Measurements from ENCODE around the gene AP3M1. TPM values are rescaled to one million over a fixed set of nuclear protein-coding genes. Genes with fewer than 3 reads are reported as not detected.

The AP3M1 gene
- total RNA-seq, 2 donors from 2014 or later = 47.2 to 53.5 TPM

GRCh38 chr10:74163319-74164068 lies 12.9 kb upstream of the AP3M1 start:
- 97% methylated on average over 3 of the region's 3 CpGs; no CpG with 5 or more reads in 1 of the 2 experiments for WGBS, 2 experiments (ENCODE audit: insufficient coverage in 1 of 2, insufficient read length in 1 of 2)
- Histone ChIP-seq H3K27ac (ENCODE audit: low read depth, low read length) (no peak overlapping the region), H3K9me3 (ENCODE audit: control insufficient read depth, low read length) (no peaks in the 10 kb centered on the region), H3K36me3 (ENCODE audit: control insufficient read depth, insufficient read depth, low read length) (no peaks in the 10 kb centered on the region), H3K27me3 (ENCODE audit: control insufficient read depth, insufficient read depth, low read length, poor library complexity, severe bottlenecking) (no peaks in the 10 kb centered on the region), H3K9ac (ENCODE audit: extremely low read depth, low read length, poor library complexity, severe bottlenecking) (no peak overlapping the region), H3K4me3 (ENCODE audit: low read length) (no peak overlapping the region), H3K4me1 (ENCODE audit: control insufficient read depth, insufficient read depth, low read length) (peaks cover 3% of the 10 kb centered on the region)
- Mint-ChIP-seq H3K4me1 (peaks cover 8% of the 10 kb centered on the region), H3K27ac (no peak overlapping the region), H3K9me3 (no peaks in the 10 kb centered on the region), H3K36me3 (ENCODE audit: low read depth) (no peaks in the 10 kb centered on the region), H3K27me3 (ENCODE audit: insufficient read depth) (no peaks in the 10 kb centered on the region), H3K4me3 (no peak overlapping the region)
- no peak for TF ChIP-seq CTCF (conservative IDR thresholded peaks at IDR 0.05)
- no peak for DNase-seq

GRCh38 chr10:74160013-74160412 lies 9.4 kb upstream of the AP3M1 start:
- Mint-ChIP-seq H3K4me1 (peaks cover 6% of the 10 kb centered on the region), H3K9me3 (no peaks in the 10 kb centered on the region), H3K27me3 (ENCODE audit: insufficient read depth) (no peaks in the 10 kb centered on the region), H3K27ac (no peak overlapping the region), H3K36me3 (ENCODE audit: low read depth) (no peaks in the 10 kb centered on the region), H3K4me3 (no peak overlapping the region)
- WGBS, 2 experiments (ENCODE audit: insufficient coverage in 1 of 2, insufficient read length in 1 of 2) = 98 to 100% methylated on average over 3 of the region's 3 CpGs
- Histone ChIP-seq H3K4me1 (ENCODE audit: control insufficient read depth, insufficient read depth, low read length) (peaks cover 3% of the 10 kb centered on the region), H3K27ac (ENCODE audit: low read depth, low read length) (no peak overlapping the region), H3K4me3 (ENCODE audit: low read length) (no peak overlapping the region), H3K27me3 (ENCODE audit: control insufficient read depth, insufficient read depth, low read length, poor library complexity, severe bottlenecking) (no peaks in the 10 kb centered on the region), H3K36me3 (ENCODE audit: control insufficient read depth, insufficient read depth, low read length) (no peaks in the 10 kb centered on the region), H3K9ac (ENCODE audit: extremely low read depth, low read length, poor library complexity, severe bottlenecking) (no peak overlapping the region), H3K9me3 (ENCODE audit: control insufficient read depth, low read length) (no peaks in the 10 kb centered on the region)
- DNase-seq = no peak
- TF ChIP-seq CTCF (conservative IDR thresholded peaks at IDR 0.05) = no peak

DNA sequence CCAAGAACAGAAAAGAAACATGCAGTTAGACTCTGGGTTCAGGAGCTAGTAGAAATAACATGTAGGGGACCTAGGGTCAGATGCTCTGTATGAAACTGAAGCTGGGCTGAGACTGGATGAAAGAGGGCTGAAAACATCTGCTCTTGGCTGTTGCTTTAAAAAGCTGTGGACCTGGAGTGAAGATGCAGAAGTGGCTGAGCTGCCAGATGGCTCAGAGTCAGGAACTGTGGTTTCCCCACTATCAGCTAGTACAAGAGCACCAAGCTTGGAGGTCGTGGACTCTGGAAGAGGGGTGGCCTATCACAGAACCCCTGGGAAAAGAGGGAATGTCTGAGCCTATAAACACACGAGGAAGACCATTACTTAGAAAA lies 6.3 kb upstream of the AP3M1 start:
- no peak for TF ChIP-seq CTCF (conservative IDR thresholded peaks at IDR 0.05)
- 92% methylated on average over 1 of the region's 2 CpGs; no CpG with 5 or more reads in 1 of the 2 experiments for WGBS, 2 experiments (ENCODE audit: insufficient coverage in 1 of 2, insufficient read length in 1 of 2)
- H3K36me3 ChIP-seq (ENCODE audit: control insufficient read depth, insufficient read depth, low read length) = no peaks in the 10 kb centered on the region
- no peaks in the 10 kb centered on the region for H3K9me3 ChIP-seq (ENCODE audit: control insufficient read depth, low read length)
- H3K4me1 ChIP-seq (ENCODE audit: control insufficient read depth, insufficient read depth, low read length) = no peaks in the 10 kb centered on the region
- no peak for DNase-seq
- Mint-ChIP-seq H3K27me3 (ENCODE audit: insufficient read depth) (no peaks in the 10 kb centered on the region), H3K36me3 (ENCODE audit: low read depth) (no peaks in the 10 kb centered on the region), H3K4me1 (peaks cover 15% of the 10 kb centered on the region), H3K4me3 (no peak overlapping the region), H3K9me3 (no peaks in the 10 kb centered on the region), H3K27ac (peak overlapping the region; percentile 40)
- H3K27ac ChIP-seq (ENCODE audit: low read depth, low read length) = no peak overlapping the region
- no peak overlapping the region for H3K9ac ChIP-seq (ENCODE audit: extremely low read depth, low read length, poor library complexity, severe bottlenecking)
- no peaks in the 10 kb centered on the region for H3K27me3 ChIP-seq (ENCODE audit: control insufficient read depth, insufficient read depth, low read length, poor library complexity, severe bottlenecking)
- H3K4me3 ChIP-seq (ENCODE audit: low read length) = no peak overlapping the region
